Erythroblast (primary cell): ENCODE results near the gene CCDC93.

Experiments used
- GATA1 ChIP-seq: IDR thresholded peaks from 2 replicates; pipeline ENCODE4 v1.6.1; 2011; ENCODE audit warnings: low read depth, mild to moderate bottlenecking, control low read depth, low read length, moderate library complexity
- POLR2A ChIP-seq: IDR thresholded peaks from 2 replicates; pipeline ENCODE4 v1.6.1; 2011; ENCODE audit warnings: mild to moderate bottlenecking, low read length

- TF ChIP-seq POLR2A (no peak), GATA1 (no peak)
These were observed 125.0 kb downstream of the CCDC93 start for GRCh38 chr2:117888897-117889296.
